HG03442 (cell line): Measurements from ENCODE around the gene ATRNL1.
A peak's percentile ranks its signal among the peaks of the same experiment; 100 is the strongest.

Experiments
- ATAC-seq: cut with Tn5 transposase; IDR thresholded peaks from one replicate; pipeline ENCODE4 v1.9.1; 2021; ENCODE audit warnings: mild to moderate bottlenecking, moderate library complexity; ENCODE audit not compliant: unreplicated experiment

The ATRNL1 gene

GRCh38 chr10:115867305-115867704, 774.1 kb downstream of the ATRNL1 start:
- ATAC-seq, result no peak

GRCh38 chr10:115871855-115872254, 778.7 kb downstream of the ATRNL1 start:
- no peak for ATAC-seq

GRCh38 chr10:115875172-115875571, 782.0 kb downstream of the ATRNL1 start:
- no peak for ATAC-seq

GRCh38 chr10:115879372-115880089, 786.4 kb downstream of the ATRNL1 start:
- peak; percentile 84 for ATAC-seq

GRCh38 chr10:115882021-115882420, 788.9 kb downstream of the ATRNL1 start:
- no peak for ATAC-seq

GRCh38 chr10:115883372-115883771, 790.2 kb downstream of the ATRNL1 start:
- no peak for ATAC-seq

- ATAC-seq, result no peak
These were observed 791.2 kb downstream of the ATRNL1 start for GRCh38 chr10:115884331-115884730.

GRCh38 chr10:115895166-115895565, 802.0 kb downstream of the ATRNL1 start:
- no peak for ATAC-seq

- ATAC-seq, result no peak
These were observed 805.1 kb downstream of the ATRNL1 start for GRCh38 chr10:115898242-115898641.

GRCh38 chr10:115902596-115902995, 809.4 kb downstream of the ATRNL1 start:
- no peak for ATAC-seq

GRCh38 chr10:115903207-115903606, 810.0 kb downstream of the ATRNL1 start:
- no peak for ATAC-seq

- ATAC-seq, result no peak
These were observed 810.7 kb downstream of the ATRNL1 start for GRCh38 chr10:115903845-115904244.

- ATAC-seq, result no peak
These were observed 815.9 kb downstream of the ATRNL1 start for GRCh38 chr10:115909037-115909436.

GRCh38 chr10:115909962-115910731, 817.0 kb downstream of the ATRNL1 start:
- ATAC-seq, result no peak

GRCh38 chr10:115914475-115914874, 821.3 kb downstream of the ATRNL1 start:
- ATAC-seq, result no peak

- no peak for ATAC-seq
These were observed 822.3 kb downstream of the ATRNL1 start for GRCh38 chr10:115915429-115915828.

- no peak for ATAC-seq
These were observed 825.6 kb downstream of the ATRNL1 start for GRCh38 chr10:115918812-115919211.

- ATAC-seq, result no peak
These were observed 828.6 kb downstream of the ATRNL1 start for GRCh38 chr10:115921795-115922194.

- no peak for ATAC-seq
These were observed 838.1 kb downstream of the ATRNL1 start for GRCh38 chr10:115931309-115931708.

- ATAC-seq, result no peak
These were observed 838.9 kb downstream of the ATRNL1 start for GRCh38 chr10:115932099-115932498.

- no peak for ATAC-seq
These were observed 839.9 kb downstream of the ATRNL1 start for GRCh38 chr10:115933098-115933497.

- ATAC-seq, result no peak
These were observed 842.6 kb downstream of the ATRNL1 start for GRCh38 chr10:115935731-115936130.
